Uterus (tissue), 2 donors: ENCODE data around the gene INF2.

ENCODE experiments used
- CTCF ChIP-seq, 4 experiments: fragments of 200-600 bp in 2 of 4; fragments of 450-650 bp in 2 of 4; sonication (generic) in 2 of 4; IDR thresholded peaks; one replicate each; pipeline ENCODE4 v1.5.1; 2016 to 2019; ENCODE audit warnings: antibody characterized with exemption in 4 of 4, mild to moderate bottlenecking in 2 of 4, moderate library complexity in 1 of 4
- POLR2A ChIP-seq, 2 donors: fragments of 450-650 bp; IDR thresholded peaks; one replicate each; pipeline ENCODE4 v1.6.1; 2016; ENCODE audit warnings: antibody characterized with exemption in 2 of 2, mild to moderate bottlenecking in 1 of 2, moderate library complexity in 1 of 2

- TF ChIP-seq CTCF (IDR thresholded peaks at IDR 0.05) = no peak
- no peak for TF ChIP-seq POLR2A (IDR thresholded peaks at IDR 0.05)
These were observed 68.4 kb downstream of the INF2 start for GRCh38 chr14:104757681-104758392.
